PC-9 (cell line): ENCODE data around the gene GSAP. TPM values are rescaled to one million over a fixed set of nuclear protein-coding genes. Genes with fewer than 3 reads are reported as not detected.
A peak's percentile ranks its signal among the peaks of the same experiment; 100 is the strongest.

Experiments
- BruUV-seq: library from RNA; stranded (reverse); fragments of 400-500 nt; replicated peaks from 2 replicates; lab custom pipeline; 2021; lab: Mats Ljungman, UMichigan
- CTCF ChIA-PET: fragments of 300-600 bp; sonication (Branson Sonifier 250); formaldehyde crosslinking; loops from one replicate; lab custom pipeline; 2022; ENCODE audit warnings: antibody characterized with exemption; lab: Charles Lee
- POLR2A ChIA-PET: fragments of 300-600 bp; sonication (Branson Sonifier 250); formaldehyde crosslinking; loops from one replicate; lab custom pipeline; 2022; ENCODE audit warnings: antibody characterized with exemption; ENCODE audit not compliant: unreplicated experiment; lab: Charles Lee
- DNase-seq, 2 experiments: peaks; one replicate each; pipeline versions ENCODE4 v3.0.0 to v3.0.0-alpha.2; 2015 to 2022; ENCODE audit warnings: mixed read lengths in 1 of 2
- H2AFZ ChIP-seq: fragments of 200-600 bp; sonication (generic); 2 replicates; pipeline ENCODE4 v1.8.1; 2017; ENCODE audit warnings: antibody characterized with exemption
- H3F3A ChIP-seq: fragments of 200-600 bp; sonication (generic); 2 replicates; pipeline ENCODE4 v1.8.1; 2017; ENCODE audit warnings: antibody characterized with exemption, mild to moderate bottlenecking, low read depth; ENCODE audit not compliant: insufficient read depth
- H3K27ac ChIP-seq: fragments of 200-600 bp; sonication (generic); 2 replicates; pipeline ENCODE4 v1.6.1; 2016; ENCODE audit warnings: mixed run types
- H3K27me3 ChIP-seq: fragments of 200-600 bp; sonication (generic); 2 replicates; pipeline ENCODE4 v1.6.1; 2016; ENCODE audit warnings: low read depth, mixed run types; ENCODE audit not compliant: insufficient read depth
- H3K36me3 ChIP-seq: fragments of 200-600 bp; sonication (generic); 2 replicates; pipeline ENCODE4 v1.6.1; 2016; ENCODE audit warnings: low read depth, mixed run types
- H3K4me1 ChIP-seq: fragments of 200-600 bp; sonication (generic); replicated peaks from 2 replicates; pipeline ENCODE4 v1.6.1; 2016; ENCODE audit warnings: mixed run types; ENCODE audit not compliant: insufficient read depth
- H3K4me2 ChIP-seq: fragments of 200-600 bp; sonication (generic); 2 replicates; pipeline ENCODE4 v1.6.1; 2017; ENCODE audit warnings: mixed run types
- H3K4me3 ChIP-seq: fragments of 200-600 bp; sonication (generic); 2 replicates; pipeline ENCODE4 v1.6.1; 2016; ENCODE audit warnings: mixed run types
- H3K79me2 ChIP-seq: fragments of 200-600 bp; sonication (generic); 2 replicates; pipeline ENCODE4 v1.6.1; 2017; ENCODE audit warnings: low read depth, mixed run types
- H3K9me2 ChIP-seq: fragments of 200-600 bp; sonication (generic); 2 replicates; pipeline ENCODE4 v1.8.1; 2017; ENCODE audit warnings: mild to moderate bottlenecking; ENCODE audit not compliant: insufficient read depth
- H3K9me3 ChIP-seq: fragments of 200-600 bp; sonication (generic); 2 replicates; pipeline ENCODE4 v1.8.1; 2016; ENCODE audit warnings: low read depth; ENCODE audit not compliant: insufficient read depth
- H4K20me1 ChIP-seq: fragments of 200-600 bp; sonication (generic); 2 replicates; pipeline ENCODE4 v1.8.1; 2017; ENCODE audit not compliant: insufficient read depth
- EZH2 ChIP-seq: fragments of 200-600 bp; sonication (generic); IDR thresholded peaks from 2 replicates; pipeline ENCODE4 v1.8.0; 2017; ENCODE audit warnings: antibody characterized with exemption, low read depth
- intact Hi-C: fragments of 100-400 bp; cut with micrococcal nuclease; formaldehyde crosslinking; loops from one replicate; pipeline ENCODE4 v1.10.0; 2022; ENCODE audit not compliant: unreplicated experiment
- total RNA-seq: library from RNA; stranded (reverse); gene quantifications from 2 replicates; pipeline ENCODE4 v1.2.3, GENCODE V29; 2021
- TF ChIP-seq, protein P1 (sequence below): fragments of 200-600 bp; sonication (generic); conservative IDR thresholded peaks from 2 replicates; pipeline ENCODE4 v1.6.1; 2017; ENCODE audit warnings: mixed run types, antibody characterized with exemption, mild to moderate bottlenecking, moderate library complexity

GSAP gene
- total RNA-seq, 1 experiment from 2014 or later: 15.6 TPM

DNA sequence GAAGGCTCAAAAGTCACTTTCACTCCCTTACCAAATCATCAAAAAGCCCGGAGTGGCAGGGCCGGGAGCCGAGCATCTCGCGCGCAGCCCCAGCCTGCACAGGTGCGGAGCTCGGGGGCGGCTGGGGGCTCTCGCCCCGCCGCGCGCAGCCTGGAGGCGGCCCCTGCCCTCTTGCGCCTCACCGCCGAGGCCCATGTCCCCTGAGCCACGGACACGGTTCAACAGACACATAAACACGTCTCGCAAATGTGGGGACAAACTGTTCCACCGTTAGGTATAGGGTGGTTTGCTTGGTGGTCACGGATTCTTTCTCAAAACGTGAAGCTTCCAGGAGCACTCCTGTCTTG, 700 bp downstream of the GSAP start:
- TF ChIP-seq EZH2: no peak
- TF ChIP-seq, protein P1, sequence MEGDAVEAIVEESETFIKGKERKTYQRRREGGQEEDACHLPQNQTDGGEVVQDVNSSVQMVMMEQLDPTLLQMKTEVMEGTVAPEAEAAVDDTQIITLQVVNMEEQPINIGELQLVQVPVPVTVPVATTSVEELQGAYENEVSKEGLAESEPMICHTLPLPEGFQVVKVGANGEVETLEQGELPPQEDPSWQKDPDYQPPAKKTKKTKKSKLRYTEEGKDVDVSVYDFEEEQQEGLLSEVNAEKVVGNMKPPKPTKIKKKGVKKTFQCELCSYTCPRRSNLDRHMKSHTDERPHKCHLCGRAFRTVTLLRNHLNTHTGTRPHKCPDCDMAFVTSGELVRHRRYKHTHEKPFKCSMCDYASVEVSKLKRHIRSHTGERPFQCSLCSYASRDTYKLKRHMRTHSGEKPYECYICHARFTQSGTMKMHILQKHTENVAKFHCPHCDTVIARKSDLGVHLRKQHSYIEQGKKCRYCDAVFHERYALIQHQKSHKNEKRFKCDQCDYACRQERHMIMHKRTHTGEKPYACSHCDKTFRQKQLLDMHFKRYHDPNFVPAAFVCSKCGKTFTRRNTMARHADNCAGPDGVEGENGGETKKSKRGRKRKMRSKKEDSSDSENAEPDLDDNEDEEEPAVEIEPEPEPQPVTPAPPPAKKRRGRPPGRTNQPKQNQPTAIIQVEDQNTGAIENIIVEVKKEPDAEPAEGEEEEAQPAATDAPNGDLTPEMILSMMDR: no peak
- H3K9me2 ChIP-seq: no peaks in the 10 kb centered on the region
- peaks cover 26% of the 10 kb centered on the region; the same call in 1 of the 2 replicates for H3F3A ChIP-seq
- H2AFZ ChIP-seq: peak overlapping the region; percentile 78
- H3K27me3 ChIP-seq: no peaks in the 10 kb centered on the region
- H4K20me1 ChIP-seq: no peaks in the 10 kb centered on the region
- peaks cover 39% of the 10 kb centered on the region for H3K79me2 ChIP-seq
- peak overlapping the region; percentile 87 for H3K4me3 ChIP-seq
- H3K4me2 ChIP-seq: peak overlapping the region; percentile 73
- peaks cover 50% of the 10 kb centered on the region for H3K4me1 ChIP-seq
- no peaks in the 10 kb centered on the region for H3K36me3 ChIP-seq
- CTCF ChIA-PET: interaction anchor here (0.5 kb wide), 1 partner anchor 123 kb away, joined by 3 read pairs; no protein-coding TSS in a partner anchor
- TSS peak; percentile 57 for BruUV-seq
- POLR2A ChIA-PET: interaction anchor here (0.6 to 1.1 kb wide), 5 partner anchors 12 to 123 kb away, joined by 3 to 17 read pairs (median 4); partner anchors contain the start of gene PTPN12
- no peaks in the 10 kb centered on the region for H3K9me3 ChIP-seq
- H3K27ac ChIP-seq: peak overlapping the region; percentile 80
- intact Hi-C loops: no loop called here
- no peak for DNase-seq

DNA sequence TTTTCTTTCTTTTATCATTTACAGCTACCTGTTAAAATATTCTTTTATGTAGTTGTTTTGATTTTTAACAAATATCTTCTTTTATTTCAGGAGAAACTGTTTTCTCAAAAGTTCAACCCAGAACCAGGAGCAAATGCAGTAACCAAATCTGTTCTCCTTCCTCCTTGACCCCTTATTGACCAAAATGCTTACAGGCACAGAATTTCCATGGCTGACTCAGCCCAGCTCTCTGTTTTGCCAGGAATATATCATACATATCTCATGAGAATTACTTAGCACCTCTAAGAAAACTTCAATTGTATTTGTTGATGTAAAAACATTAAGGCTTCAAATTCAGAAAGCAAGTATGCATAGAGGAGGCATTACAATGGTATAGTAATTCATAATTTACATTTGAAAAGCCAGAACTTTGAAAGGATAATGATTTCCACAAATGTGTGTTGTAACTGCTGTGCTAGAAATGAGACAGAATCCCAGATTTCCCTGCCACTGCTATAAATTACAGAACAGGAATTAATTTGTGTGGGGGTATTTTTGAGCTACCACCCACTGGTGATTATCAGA, 2.2 kb downstream of the GSAP start:
- H3K27me3 ChIP-seq: no peaks in the 10 kb centered on the region
- no peaks in the 10 kb centered on the region for H3K9me3 ChIP-seq
- intact Hi-C loops: no loop called here
- peak overlapping the region; percentile 54 for H3K4me2 ChIP-seq
- H3K27ac ChIP-seq: peak overlapping the region; percentile 100
- ChIA-PET CTCF (interaction anchor here (0.5 to 0.6 kb wide), 3 partner anchors 59 to 791 kb away, joined by 3 to 5 read pairs (median 4); no protein-coding TSS in a partner anchor), POLR2A (interaction anchor here (0.5 to 0.6 kb wide), 2 partner anchors 20 to 34 kb away, joined by 3 read pairs; no protein-coding TSS in a partner anchor)
- DNase-seq: no peak
- H3K9me2 ChIP-seq: no peaks in the 10 kb centered on the region
- no peak for TF ChIP-seq EZH2
- TF ChIP-seq, protein P1: no peak
- peaks cover 38% of the 10 kb centered on the region for H3F3A ChIP-seq
- no peaks in the 10 kb centered on the region for H3K36me3 ChIP-seq
- H4K20me1 ChIP-seq: no peaks in the 10 kb centered on the region
- H3K79me2 ChIP-seq: peaks cover 39% of the 10 kb centered on the region
- peaks cover 63% of the 10 kb centered on the region for H3K4me1 ChIP-seq
- no peak overlapping the region; the same call in 1 of the 2 replicates for H3K4me3 ChIP-seq
- H2AFZ ChIP-seq: no peak overlapping the region
- no TSS peak for BruUV-seq

DNA sequence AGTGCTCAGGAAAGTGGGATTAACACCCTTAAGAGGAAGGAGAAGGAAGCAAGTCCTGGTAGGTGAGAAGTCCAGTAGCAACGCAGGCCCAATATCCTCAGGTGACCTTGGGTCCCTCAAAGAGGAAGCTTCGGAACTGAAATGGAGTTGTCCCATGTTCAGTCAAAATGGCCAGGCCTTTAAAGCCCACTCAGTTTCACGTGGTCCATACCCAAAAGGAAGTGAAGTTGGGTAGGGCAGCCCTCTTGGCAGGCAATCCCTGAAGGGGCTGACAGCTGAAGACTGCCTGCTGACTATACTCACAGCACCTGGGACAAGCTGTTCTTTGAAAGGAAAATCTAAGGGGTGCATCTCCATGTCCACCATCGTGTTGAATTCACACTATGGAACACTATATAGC, 3.0 kb downstream of the GSAP start:
- peaks cover 42% of the 10 kb centered on the region for H3K79me2 ChIP-seq
- H3K4me1 ChIP-seq: peaks cover 67% of the 10 kb centered on the region
- no peak for DNase-seq
- no peak overlapping the region for H3K4me3 ChIP-seq
- H3K36me3 ChIP-seq: no peaks in the 10 kb centered on the region
- CTCF ChIA-PET: interaction anchor here (0.5 kb wide), 1 partner anchor 58 kb away, joined by 4 read pairs; no protein-coding TSS in a partner anchor
- H2AFZ ChIP-seq: no peak overlapping the region
- no TSS peak for BruUV-seq
- no peak for TF ChIP-seq EZH2
- TF ChIP-seq, protein P1: no peak
- no peaks in the 10 kb centered on the region for H3K27me3 ChIP-seq
- peaks cover 42% of the 10 kb centered on the region for H3F3A ChIP-seq
- no peaks in the 10 kb centered on the region for H3K9me3 ChIP-seq
- intact Hi-C loops: no loop called here
- H3K4me2 ChIP-seq: peak overlapping the region; percentile 54; the same call in 1 of the 2 replicates
- POLR2A ChIA-PET: interaction anchor here (0.5 to 0.6 kb wide), 2 partner anchors 33 to 1502 kb away, joined by 3 read pairs; no protein-coding TSS in a partner anchor
- no peaks in the 10 kb centered on the region for H3K9me2 ChIP-seq
- H3K27ac ChIP-seq: peak overlapping the region; percentile 100
- H4K20me1 ChIP-seq: no peaks in the 10 kb centered on the region
